Fibroblast of lung (primary cell): ENCODE results near the gene HTRA3.

Experiments used
- CTCF ChIP-seq, 2 donors: IDR thresholded peaks in 1 of 2; conservative IDR thresholded peaks in 1 of 2; 1 replicate in 1 of 2; 2 replicates in 1 of 2; pipeline ENCODE4 v1.5.1; 2011 to 2012; ENCODE audit warnings: low read length in 2 of 2, control low read depth in 1 of 2, inconsistent platforms in 1 of 2, low read depth in 1 of 2, mild to moderate bottlenecking in 1 of 2
- EZH2 ChIP-seq: IDR thresholded peaks from 2 replicates; pipeline ENCODE4 v1.5.1; 2012; ENCODE audit warnings: low read length, control low read depth, mild to moderate bottlenecking; ENCODE audit errors: missing control alignments

GRCh38 chr4:8235686-8236085 is 33.9 kb upstream of the HTRA3 start:
- TF ChIP-seq CTCF (conservative IDR thresholded peaks at IDR 0.05 in 1 of 2, IDR thresholded peaks at IDR 0.05 in 1 of 2; ENCODE audit: low read depth in 1 of 2, low read length in 2 of 2) (no peak), EZH2 (no peak)
